Glutamatergic neuron (in vitro differentiated cells): Measurements from ENCODE around the gene FAM168A. TPM values are rescaled to one million over a fixed set of nuclear protein-coding genes. Genes with fewer than 3 reads are reported as not detected.

ENCODE experiments used
- DNase-seq: peaks from one replicate; pipeline ENCODE4 v3.0.0; 2022
- H3K27ac Mint-ChIP-seq: one replicate; pipeline ENCODE4 v1.8.0; 2020; ENCODE audit warnings: mild to moderate bottlenecking, mixed read lengths, inconsistent platforms; ENCODE audit not compliant: unreplicated experiment
- H3K27me3 Mint-ChIP-seq: one replicate; pipeline ENCODE4 v1.8.0; 2020; ENCODE audit warnings: mild to moderate bottlenecking, moderate library complexity, mixed read lengths, inconsistent platforms; ENCODE audit not compliant: unreplicated experiment
- H3K36me3 Mint-ChIP-seq: one replicate; pipeline ENCODE4 v1.8.0; 2020; ENCODE audit warnings: mild to moderate bottlenecking, mixed read lengths, inconsistent platforms; ENCODE audit not compliant: unreplicated experiment
- H3K4me1 Mint-ChIP-seq: one replicate; pipeline ENCODE4 v1.8.0; 2020; ENCODE audit warnings: mild to moderate bottlenecking, low read depth, mixed read lengths, inconsistent platforms; ENCODE audit not compliant: unreplicated experiment
- H3K4me3 Mint-ChIP-seq: one replicate; pipeline ENCODE4 v1.8.0; 2020; ENCODE audit warnings: mild to moderate bottlenecking, mixed read lengths, inconsistent platforms; ENCODE audit not compliant: unreplicated experiment
- H3K9me3 Mint-ChIP-seq: one replicate; pipeline ENCODE4 v1.8.0; 2020; ENCODE audit warnings: mild to moderate bottlenecking, moderate library complexity, mixed read lengths, inconsistent platforms; ENCODE audit not compliant: unreplicated experiment
- CTCF ChIP-seq: fragments of 200-600 bp; sonication (generic); IDR thresholded peaks from one replicate; pipeline ENCODE4 v1.5.0; 2021; ENCODE audit not compliant: partially characterized antibody, unreplicated experiment
- total RNA-seq: library from RNA; stranded (reverse); fragmentation: NEBNext Ultra II Directional; extraction: Animal tissue kit (Norgen Biotek cat#: 25700); gene quantifications from one replicate; pipeline ENCODE4 v1.2.1, GENCODE V29; 2021; ENCODE audit not compliant: unreplicated experiment

The FAM168A gene
- total RNA-seq, 1 donor from 2014 or later, result 84.3 TPM

GRCh38 chr11:73363147-73363546 lies 234.8 kb downstream of the FAM168A start:
- Mint-ChIP-seq H3K9me3 (no peaks in the 10 kb centered on the region), H3K4me1 (peaks cover 8% of the 10 kb centered on the region), H3K36me3 (no peaks in the 10 kb centered on the region), H3K27ac (no peak overlapping the region), H3K4me3 (no peak overlapping the region), H3K27me3 (peaks cover 13% of the 10 kb centered on the region)
- no peak for TF ChIP-seq CTCF
- DNase-seq, result no peak

- H3K27ac Mint-ChIP-seq, result no peak overlapping the region
- DNase-seq, result peak; percentile 69
- H3K27me3 Mint-ChIP-seq, result peaks cover 13% of the 10 kb centered on the region
- no peaks in the 10 kb centered on the region for H3K9me3 Mint-ChIP-seq
- no peaks in the 10 kb centered on the region for H3K36me3 Mint-ChIP-seq
- peaks cover 8% of the 10 kb centered on the region for H3K4me1 Mint-ChIP-seq
- H3K4me3 Mint-ChIP-seq, result no peak overlapping the region
- TF ChIP-seq CTCF, result peak; percentile 21
Observed at GRCh38 chr11:73361953-73362776, 235.7 kb downstream of the FAM168A start.

DNA sequence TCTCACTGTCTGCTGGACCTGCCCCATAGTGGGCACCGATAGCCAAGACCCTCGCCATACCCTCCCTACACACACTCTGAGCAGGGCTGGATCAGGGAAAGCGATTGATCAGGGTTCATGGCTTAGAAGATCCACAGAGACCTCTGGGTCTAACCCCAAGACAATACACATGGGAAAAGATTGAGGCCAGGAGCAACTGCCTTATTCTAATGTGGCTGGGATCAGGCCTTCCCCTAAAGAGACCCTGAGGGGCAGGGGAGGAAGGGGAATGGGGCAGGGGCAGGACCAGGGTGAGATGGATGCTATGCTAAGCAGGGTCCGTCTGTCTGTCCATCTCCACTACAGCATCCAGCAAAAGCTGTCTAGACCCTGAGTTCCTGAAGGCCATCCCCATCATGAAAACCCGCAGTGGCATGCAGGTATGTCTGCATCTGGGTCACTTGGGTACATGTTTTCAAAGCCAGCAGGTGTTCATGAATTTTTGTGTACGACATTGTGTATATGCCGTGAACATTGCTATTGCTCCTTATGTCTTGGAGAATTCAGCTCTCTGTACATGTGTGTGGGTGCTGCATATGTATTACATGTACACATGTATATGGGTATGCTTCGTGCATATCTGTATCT lies 237.1 kb downstream of the FAM168A start:
- no peaks in the 10 kb centered on the region for H3K9me3 Mint-ChIP-seq
- TF ChIP-seq CTCF, result peak; percentile 9
- H3K27ac Mint-ChIP-seq, result no peak overlapping the region
- H3K4me1 Mint-ChIP-seq, result peaks cover 8% of the 10 kb centered on the region
- no peak for DNase-seq
- peaks cover 11% of the 10 kb centered on the region for H3K27me3 Mint-ChIP-seq
- H3K4me3 Mint-ChIP-seq, result no peak overlapping the region
- H3K36me3 Mint-ChIP-seq, result no peaks in the 10 kb centered on the region

- Mint-ChIP-seq H3K9me3 (no peaks in the 10 kb centered on the region), H3K36me3 (no peaks in the 10 kb centered on the region), H3K27ac (peak overlapping the region; percentile 33), H3K27me3 (peaks cover 11% of the 10 kb centered on the region), H3K4me3 (no peak overlapping the region), H3K4me1 (peaks cover 8% of the 10 kb centered on the region)
- DNase-seq, result peak; percentile 76
- TF ChIP-seq CTCF, result peak; percentile 59
Observed at GRCh38 chr11:73359930-73360742, 237.8 kb downstream of the FAM168A start.
